ENCODE results near the gene ATP1A2.

DNA sequence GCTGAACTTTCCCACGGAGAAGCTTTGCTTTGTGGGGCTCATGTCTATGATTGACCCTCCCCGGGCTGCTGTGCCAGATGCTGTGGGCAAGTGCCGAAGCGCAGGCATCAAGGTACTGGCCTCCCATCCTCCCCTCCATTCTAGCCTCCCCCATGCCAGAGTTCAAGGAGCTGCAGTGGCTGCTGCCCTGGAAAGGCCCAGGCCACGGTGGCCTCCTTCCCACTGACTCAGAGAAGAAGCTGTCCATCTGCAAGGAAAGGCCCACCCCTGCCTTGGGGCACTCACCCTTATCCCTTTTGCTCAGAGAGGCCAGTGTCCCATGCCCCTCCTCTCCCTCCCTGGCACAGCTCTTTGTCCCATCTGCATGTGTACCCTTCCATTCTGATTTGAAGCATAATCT lies 14.9 kb downstream of the ATP1A2 start:
- TF ChIP-seq POLR2A (IDR thresholded peaks at IDR 0.05; ENCODE audit: low read depth, low read length) = no peak
- TF ChIP-seq TAF1 (IDR thresholded peaks at IDR 0.05; ENCODE audit: borderline replicate concordance, low read depth, low read length) = no peak
